HepG2 (cell line): ENCODE measurements around the gene RAD54L. TPM values are rescaled to one million over a fixed set of nuclear protein-coding genes. Genes with fewer than 3 reads are reported as not detected.

Experiments used
- ATAC-seq: fragments of 200-7000 bp; cut with Tn5 transposase; 3 replicates; pipeline ENCODE4 v1.9.1; 2020; ENCODE audit warnings: mild to moderate bottlenecking, moderate library complexity
- BruUV-seq: library from RNA; stranded (reverse); fragments of 400-500 nt; replicated peaks from 2 replicates; lab custom pipeline; 2021; lab: Mats Ljungman, UMichigan
- CTCF ChIA-PET: fragments of 300-600 bp; formaldehyde crosslinking; extraction: SDS; loops from one replicate; lab custom pipeline; 2021; ENCODE audit warnings: low total read pairs, inconsistent platforms, low intra/inter-chr PET ratio; lab: Yijun Ruan, JAX
- POLR2A ChIA-PET: fragments of 350-600 bp; sonication (Branson Sonifier 250); formaldehyde crosslinking; loops from one replicate; lab custom pipeline; 2020; ENCODE audit warnings: antibody characterized with exemption, inconsistent platforms; lab: Yijun Ruan, JAX
- DNase-seq: peaks from one replicate; pipeline ENCODE4 v3.0.0-alpha.2; 2015; ENCODE audit warnings: low spot score
- FAIRE-seq: peaks from 3 replicates; lab custom pipeline; 2011; peaks lifted over from hg19 to GRCh38; lab: Jason Lieb, UNC
- H2AFZ ChIP-seq: one replicate; pipeline ENCODE4 v1.6.1; 2011; ENCODE audit warnings: low read length, inconsistent platforms
- H3K27ac ChIP-seq: fragments of 300-600 bp; 3 replicates; pipeline ENCODE4 v1.8.0; 2011; ENCODE audit warnings: mixed run types, mild to moderate bottlenecking, mixed read lengths, low read length, inconsistent platforms; ENCODE audit not compliant: insufficient read depth; ENCODE audit errors: extremely low read length
- H3K27me3 ChIP-seq, 2 experiments: fragments of 200-600 bp in 1 of 2; 2 replicates in 1 of 2; 3 replicates in 1 of 2; pipeline versions ENCODE4 v1.6.0 to v1.8.0; 2011; ENCODE audit warnings: low read length in 2 of 2, mild to moderate bottlenecking in 2 of 2, moderate library complexity in 2 of 2, inconsistent platforms in 1 of 2; ENCODE audit not compliant: insufficient read depth in 2 of 2, control insufficient read depth in 1 of 2
- H3K36me3 ChIP-seq, 2 experiments: fragments of 200-600 bp in 1 of 2; replicated peaks in 1 of 2; 2 replicates in 1 of 2; 3 replicates in 1 of 2; pipeline versions ENCODE4 v1.5.1 to v1.8.0; 2011; ENCODE audit warnings: low read length in 2 of 2, inconsistent platforms in 1 of 2; ENCODE audit not compliant: insufficient read depth in 2 of 2, control insufficient read depth in 1 of 2
- H3K4me1 ChIP-seq: 2 replicates; pipeline ENCODE4 v1.5.1; 2012; ENCODE audit warnings: low read length, inconsistent platforms; ENCODE audit not compliant: insufficient read depth
- H3K4me2 ChIP-seq: 2 replicates; pipeline ENCODE4 v1.6.0; 2011; ENCODE audit warnings: low read depth, low read length, inconsistent platforms
- H3K4me3 ChIP-seq, 3 experiments: fragments of 200-600 bp in 1 of 3; sonication (generic), shearing (Covaris generic) in 1 of 3; replicated peaks in 1 of 3; 2 replicates each; pipeline ENCODE4 v1.5.1; 2011 to 2016; ENCODE audit warnings: low read length in 3 of 3, inconsistent platforms in 2 of 3, low read depth in 2 of 3, mild to moderate bottlenecking in 2 of 3, control low read depth in 1 of 3, mixed read lengths in 1 of 3; ENCODE audit not compliant: insufficient read depth in 1 of 3
- H3K79me2 ChIP-seq: one replicate; pipeline ENCODE4 v1.6.1; 2011; ENCODE audit warnings: low read length, inconsistent platforms; ENCODE audit not compliant: insufficient read depth
- H3K9ac ChIP-seq: 2 replicates; pipeline ENCODE4 v1.6.0; 2011; ENCODE audit warnings: mild to moderate bottlenecking, low read depth, low read length, inconsistent platforms; ENCODE audit not compliant: insufficient read depth
- H3K9me3 ChIP-seq: 2 replicates; pipeline ENCODE4 v1.5.1; 2012; ENCODE audit warnings: mild to moderate bottlenecking, low read length
- H4K20me1 ChIP-seq: 2 replicates; pipeline ENCODE4 v1.6.0; 2011; ENCODE audit warnings: inconsistent platforms, mild to moderate bottlenecking, low read length, moderate library complexity; ENCODE audit not compliant: insufficient read depth
- CEBPB ChIP-seq: IDR thresholded peaks from 2 replicates; pipeline ENCODE4 v1.6.1; 2011; ENCODE audit warnings: low read depth, low read length, improper control_type of control experiment, borderline replicate concordance
- KLF6 ChIP-seq: IDR thresholded peaks from 2 replicates; pipeline ENCODE4 v1.8.0; 2016; ENCODE audit warnings: missing biosample characterization, missing genetic modification reagents
- NFRKB ChIP-seq: fragments of 450-650 bp; IDR thresholded peaks from 2 replicates; pipeline ENCODE4 v1.6.1; 2017
- SRF ChIP-seq: IDR thresholded peaks from 2 replicates; pipeline ENCODE4 v1.6.1; 2011; ENCODE audit warnings: mild to moderate bottlenecking, low read depth, low read length, moderate library complexity
- ZNF121 ChIP-seq: sonication (generic); formaldehyde crosslinking; IDR thresholded peaks from 2 replicates; pipeline ENCODE4 v1.5.0; 2020; ENCODE audit warnings: mild to moderate bottlenecking, missing genetic modification reagents
- ZNF136 ChIP-seq: sonication (generic); formaldehyde crosslinking; IDR thresholded peaks from 2 replicates; pipeline ENCODE4 v1.8.1; 2022; ENCODE audit warnings: low read depth, mild to moderate bottlenecking, moderate library complexity, missing genetic modification reagents
- ZNF207 ChIP-seq: fragments of 450-650 bp; IDR thresholded peaks from 2 replicates; pipeline ENCODE4 v1.6.1; 2016; ENCODE audit warnings: antibody characterized with exemption, borderline replicate concordance
- ZNF782 ChIP-seq: sonication (generic); formaldehyde crosslinking; IDR thresholded peaks from 2 replicates; pipeline ENCODE4 v1.4.0; 2020; ENCODE audit warnings: missing genetic modification reagents, mild to moderate bottlenecking, borderline replicate concordance
- ZNF841 ChIP-seq: sonication (generic); formaldehyde crosslinking; IDR thresholded peaks from 2 replicates; pipeline ENCODE4 v1.8.1; 2023; ENCODE audit warnings: missing genetic modification reagents, borderline replicate concordance
- ZSCAN31 ChIP-seq: sonication (generic); formaldehyde crosslinking; IDR thresholded peaks from 2 replicates; pipeline ENCODE4 v1.5.0; 2020; ENCODE audit warnings: low read depth, mild to moderate bottlenecking, missing genetic modification reagents
- WGBS: methylation state at CpG from one replicate; pipeline ENCODE4 v1.1.6; 2017; ENCODE audit warnings: low lambda C conversion rate; 5-methylcytosine and 5-hydroxymethylcytosine counted together
- in situ Hi-C: cut with HindIII; loops from 2 replicates; pipeline ENCODE4 v1.10.0; 2017; ENCODE audit warnings: low pct_unique_long_range_greater_than_20kb; ENCODE audit not compliant: extremely low pct_ligation_motif_present
- intact Hi-C: fragments of 100-400 bp; cut with micrococcal nuclease; formaldehyde crosslinking; loops from one replicate; pipeline ENCODE4 v1.10.0; 2022; ENCODE audit not compliant: unreplicated experiment
- polyA plus RNA-seq, 8 experiments: library from polyadenylated mRNA; depleted of rRNA in 3 of 8; stranded (reverse) in 7 of 8; unstranded in 1 of 8; fragments of >200 nt; fragmentation: Illumina TruSeq in 4 of 8; extraction: Trizol in 4 of 8; gene quantifications; 2 replicates each; pipeline versions ENCODE4 v1.2.1 to v1.2.3, GENCODE V29; 2011 to 2016; ENCODE audit warnings: low read depth in 4 of 8, missing spikeins in 1 of 8, mixed read lengths in 1 of 8; ENCODE audit not compliant: insufficient read depth in 1 of 8
- total RNA-seq, 5 experiments: library from RNA; depleted of rRNA; stranded (reverse); fragments of >200 nt; fragmentation: Illumina TruSeq; extraction: Trizol; gene quantifications; 2 replicates each; pipeline ENCODE4 v1.2.3, GENCODE V29; 2016; ENCODE audit warnings: low read depth in 1 of 5
- TF ChIP-seq, protein P1 (sequence below): sonication (generic); formaldehyde crosslinking; IDR thresholded peaks from 2 replicates; pipeline ENCODE4 v1.4.0; 2020; ENCODE audit warnings: missing genetic modification reagents
- TF ChIP-seq, protein P2 (sequence below): sonication (generic); formaldehyde crosslinking; IDR thresholded peaks from 2 replicates; pipeline ENCODE4 v1.4.0; 2020; ENCODE audit warnings: missing genetic modification reagents
- TF ChIP-seq, protein P3 (sequence below): sonication (generic); formaldehyde crosslinking; IDR thresholded peaks from 2 replicates; pipeline ENCODE4 v1.9.0; 2022; ENCODE audit warnings: low read depth, missing genetic modification reagents
- TF ChIP-seq, protein P4 (sequence below): IDR thresholded peaks from 2 replicates; pipeline ENCODE4 v1.6.1; 2016

RAD54L gene
- total and polyA plus RNA-seq, 2 of the 13 experiments (the other 11 are each of a cell fraction or from before 2014, with no cell fraction given) = 10.2 to 30.0 TPM

DNA sequence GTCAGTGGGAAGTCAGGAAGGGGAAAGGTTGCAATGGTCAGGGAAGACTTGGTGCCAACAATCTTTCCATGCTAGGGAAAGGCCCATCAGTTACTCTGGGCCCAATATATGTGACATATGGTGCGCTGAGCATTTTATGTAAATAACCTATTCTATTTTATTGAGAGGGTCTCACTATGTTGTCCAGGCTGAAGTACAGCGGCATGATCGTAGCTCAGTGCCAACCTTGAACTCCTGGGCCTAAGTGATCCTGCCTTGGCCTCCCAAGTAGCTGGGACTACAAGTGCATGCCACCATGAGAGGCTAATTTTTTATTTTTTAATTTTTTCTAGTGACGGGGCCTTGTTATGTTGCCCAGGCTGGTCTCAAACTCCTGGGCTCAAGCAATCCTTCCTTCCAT is 62.8 kb downstream of the RAD54L start:
- CTCF ChIA-PET = no interaction called here
- ATAC-seq (no peak), DNase-seq (no peak), FAIRE-seq (no peak)
- 92% methylated on average over 4 of the region's 4 CpGs for WGBS
- TF ChIP-seq ZNF121 (CRISPR knock-in tag) (peak; percentile 87), ZNF207 (no peak), CEBPB (peak; percentile 51; the same call in 1 of the 2 replicates), ZSCAN31 (CRISPR knock-in tag) (no peak)
- H3K9ac ChIP-seq = no peak overlapping the region
- H3K4me3 ChIP-seq = no peak overlapping the region
- peaks cover 15 to 60% of the 10 kb centered on the region in 2 experiments for H3K36me3 ChIP-seq
- no peak overlapping the region for H3K27ac ChIP-seq
- peaks cover 29% of the 10 kb centered on the region for H4K20me1 ChIP-seq
- no peak overlapping the region for H2AFZ ChIP-seq
- no peaks in the 10 kb centered on the region for H3K27me3 ChIP-seq
- H3K4me1 ChIP-seq = peaks cover 33% of the 10 kb centered on the region
- in situ Hi-C loops = no loop called here
- H3K79me2 ChIP-seq = peaks cover 42% of the 10 kb centered on the region
- no TSS peak for BruUV-seq
- H3K4me2 ChIP-seq = no peak overlapping the region
- POLR2A ChIA-PET = no interaction called here
- intact Hi-C loops = no loop called here
- no peaks in the 10 kb centered on the region for H3K9me3 ChIP-seq

DNA sequence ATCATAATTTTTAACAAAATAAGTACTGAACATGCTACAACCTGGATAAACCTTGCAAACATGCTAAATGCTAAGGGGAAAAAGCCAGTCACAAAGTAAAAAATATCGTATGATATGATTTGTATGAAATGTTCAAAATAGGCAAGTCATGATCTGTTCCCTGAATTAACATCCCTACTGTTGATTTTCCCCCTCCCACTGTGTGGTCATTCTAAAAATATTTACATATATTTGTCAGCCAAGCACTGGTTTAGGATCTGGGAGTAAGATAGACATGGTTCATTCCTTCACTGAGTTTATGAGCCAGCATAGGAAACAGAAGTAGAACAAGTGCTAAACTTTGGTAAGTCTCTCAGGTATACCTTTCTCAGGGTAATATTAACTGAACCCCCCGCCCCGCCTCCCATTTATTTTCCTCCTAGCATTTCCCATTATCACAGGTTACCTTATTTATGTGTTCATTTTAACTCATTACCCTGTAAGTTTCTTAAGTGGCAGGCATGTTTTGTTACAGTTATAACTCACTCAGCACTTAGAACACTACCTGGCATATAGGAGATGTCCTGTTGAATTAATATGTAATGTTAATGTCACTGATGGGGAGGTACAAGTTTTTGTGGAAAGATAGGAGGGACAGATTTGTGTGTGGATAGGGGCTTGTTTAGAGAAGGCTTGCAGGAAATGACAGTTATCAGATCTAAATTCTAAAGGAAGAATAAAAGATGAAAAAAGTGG is 68.3 kb downstream of the RAD54L start:
- FAIRE-seq = no peak
- no peak for ATAC-seq
- H3K9me3 ChIP-seq = no peaks in the 10 kb centered on the region
- H2AFZ ChIP-seq = no peak overlapping the region
- H3K4me3 ChIP-seq = no peak overlapping the region
- no peaks in the 10 kb centered on the region for H4K20me1 ChIP-seq
- no peak overlapping the region for H3K4me2 ChIP-seq
- peaks cover 8 to 32% of the 10 kb centered on the region in 2 experiments; a peak in 4 of 5 replicates for H3K36me3 ChIP-seq
- in situ Hi-C loops (no loop called here), intact Hi-C loops (no loop called here)
- H3K27ac ChIP-seq = no peak overlapping the region
- no peaks in the 10 kb centered on the region for H3K4me1 ChIP-seq
- ChIA-PET POLR2A (no interaction called here), CTCF (no interaction called here)
- WGBS = 99% methylated on average over 3 of the region's 3 CpGs
- no peaks in the 10 kb centered on the region for H3K27me3 ChIP-seq
- DNase-seq = no peak
- H3K79me2 ChIP-seq = no peaks in the 10 kb centered on the region
- TSS peak; percentile 42 for BruUV-seq
- no peak overlapping the region for H3K9ac ChIP-seq
- TF ChIP-seq SRF = no peak
- no peak for TF ChIP-seq ZNF121 (CRISPR knock-in tag)
- TF ChIP-seq, protein P1, sequence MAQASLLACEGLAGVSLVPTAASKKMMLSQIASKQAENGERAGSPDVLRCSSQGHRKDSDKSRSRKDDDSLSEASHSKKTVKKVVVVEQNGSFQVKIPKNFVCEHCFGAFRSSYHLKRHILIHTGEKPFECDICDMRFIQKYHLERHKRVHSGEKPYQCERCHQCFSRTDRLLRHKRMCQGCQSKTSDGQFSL (CRISPR knock-in tag) = no peak
- TF ChIP-seq, protein P2, sequence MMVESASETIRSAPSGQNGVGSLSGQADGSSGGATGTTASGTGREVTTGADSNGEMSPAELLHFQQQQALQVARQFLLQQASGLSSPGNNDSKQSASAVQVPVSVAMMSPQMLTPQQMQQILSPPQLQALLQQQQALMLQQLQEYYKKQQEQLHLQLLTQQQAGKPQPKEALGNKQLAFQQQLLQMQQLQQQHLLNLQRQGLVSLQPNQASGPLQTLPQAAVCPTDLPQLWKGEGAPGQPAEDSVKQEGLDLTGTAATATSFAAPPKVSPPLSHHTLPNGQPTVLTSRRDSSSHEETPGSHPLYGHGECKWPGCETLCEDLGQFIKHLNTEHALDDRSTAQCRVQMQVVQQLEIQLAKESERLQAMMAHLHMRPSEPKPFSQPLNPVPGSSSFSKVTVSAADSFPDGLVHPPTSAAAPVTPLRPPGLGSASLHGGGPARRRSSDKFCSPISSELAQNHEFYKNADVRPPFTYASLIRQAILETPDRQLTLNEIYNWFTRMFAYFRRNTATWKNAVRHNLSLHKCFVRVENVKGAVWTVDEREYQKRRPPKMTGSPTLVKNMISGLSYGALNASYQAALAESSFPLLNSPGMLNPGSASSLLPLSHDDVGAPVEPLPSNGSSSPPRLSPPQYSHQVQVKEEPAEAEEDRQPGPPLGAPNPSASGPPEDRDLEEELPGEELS (CRISPR knock-in tag) = no peak
- TF ChIP-seq, protein P3, sequence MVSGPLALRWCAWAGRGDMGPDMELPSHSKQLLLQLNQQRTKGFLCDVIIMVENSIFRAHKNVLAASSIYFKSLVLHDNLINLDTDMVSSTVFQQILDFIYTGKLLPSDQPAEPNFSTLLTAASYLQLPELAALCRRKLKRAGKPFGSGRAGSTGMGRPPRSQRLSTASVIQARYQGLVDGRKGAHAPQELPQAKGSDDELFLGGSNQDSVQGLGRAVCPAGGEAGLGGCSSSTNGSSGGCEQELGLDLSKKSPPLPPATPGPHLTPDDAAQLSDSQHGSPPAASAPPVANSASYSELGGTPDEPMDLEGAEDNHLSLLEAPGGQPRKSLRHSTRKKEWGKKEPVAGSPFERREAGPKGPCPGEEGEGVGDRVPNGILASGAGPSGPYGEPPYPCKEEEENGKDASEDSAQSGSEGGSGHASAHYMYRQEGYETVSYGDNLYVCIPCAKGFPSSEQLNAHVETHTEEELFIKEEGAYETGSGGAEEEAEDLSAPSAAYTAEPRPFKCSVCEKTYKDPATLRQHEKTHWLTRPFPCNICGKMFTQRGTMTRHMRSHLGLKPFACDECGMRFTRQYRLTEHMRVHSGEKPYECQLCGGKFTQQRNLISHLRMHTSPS (CRISPR knock-in tag) = no peak
- TF ChIP-seq NFRKB = no peak
- no peak for TF ChIP-seq ZNF136 (CRISPR knock-in tag)
- TF ChIP-seq ZNF841 (CRISPR knock-in tag) = no peak
- TF ChIP-seq, protein P4, sequence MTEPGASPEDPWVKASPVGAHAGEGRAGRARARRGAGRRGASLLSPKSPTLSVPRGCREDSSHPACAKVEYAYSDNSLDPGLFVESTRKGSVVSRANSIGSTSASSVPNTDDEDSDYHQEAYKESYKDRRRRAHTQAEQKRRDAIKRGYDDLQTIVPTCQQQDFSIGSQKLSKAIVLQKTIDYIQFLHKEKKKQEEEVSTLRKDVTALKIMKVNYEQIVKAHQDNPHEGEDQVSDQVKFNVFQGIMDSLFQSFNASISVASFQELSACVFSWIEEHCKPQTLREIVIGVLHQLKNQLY (CRISPR knock-in tag) = no peak
- no peak for TF ChIP-seq KLF6
- TF ChIP-seq ZNF782 (CRISPR knock-in tag) = no peak
